Measurements from ENCODE around the gene ZNF771.
A peak's percentile ranks its signal among the peaks of the same experiment; 100 is the strongest.
"Not testable (repeated sequence)": the region's sequence is repeated elsewhere in the genome, so short reads cannot be mapped to it uniquely, and the experiment has no call there.

Gene ZNF771

DNA sequence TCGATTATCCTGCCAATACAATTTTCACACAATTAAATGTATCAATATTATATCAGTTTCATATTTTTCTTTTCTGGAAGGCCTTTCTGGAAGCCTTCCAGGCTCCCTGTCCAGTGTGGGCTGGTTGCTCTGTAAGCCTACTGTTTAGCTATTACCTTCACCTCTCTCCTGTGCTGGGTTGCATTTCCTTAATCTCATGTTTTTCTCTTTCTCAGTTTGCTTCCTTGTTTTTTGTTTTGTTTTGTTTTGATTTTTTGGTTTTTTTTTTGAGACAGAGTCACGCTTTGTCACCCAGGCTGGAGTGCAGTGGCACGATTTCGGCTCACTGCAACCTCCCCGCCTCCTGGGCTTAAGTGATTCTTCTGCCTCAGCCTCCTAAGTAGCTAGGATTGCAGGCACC is 31.4 kb downstream of the ZNF771 start:
- no peak for DNase-seq

GRCh38 chr16:30439720-30440348 is 32.4 kb downstream of the ZNF771 start:
- no peak for DNase-seq

GRCh38 chr16:30443631-30444030 is 36.2 kb downstream of the ZNF771 start:
- DNase-seq: no peak

DNA sequence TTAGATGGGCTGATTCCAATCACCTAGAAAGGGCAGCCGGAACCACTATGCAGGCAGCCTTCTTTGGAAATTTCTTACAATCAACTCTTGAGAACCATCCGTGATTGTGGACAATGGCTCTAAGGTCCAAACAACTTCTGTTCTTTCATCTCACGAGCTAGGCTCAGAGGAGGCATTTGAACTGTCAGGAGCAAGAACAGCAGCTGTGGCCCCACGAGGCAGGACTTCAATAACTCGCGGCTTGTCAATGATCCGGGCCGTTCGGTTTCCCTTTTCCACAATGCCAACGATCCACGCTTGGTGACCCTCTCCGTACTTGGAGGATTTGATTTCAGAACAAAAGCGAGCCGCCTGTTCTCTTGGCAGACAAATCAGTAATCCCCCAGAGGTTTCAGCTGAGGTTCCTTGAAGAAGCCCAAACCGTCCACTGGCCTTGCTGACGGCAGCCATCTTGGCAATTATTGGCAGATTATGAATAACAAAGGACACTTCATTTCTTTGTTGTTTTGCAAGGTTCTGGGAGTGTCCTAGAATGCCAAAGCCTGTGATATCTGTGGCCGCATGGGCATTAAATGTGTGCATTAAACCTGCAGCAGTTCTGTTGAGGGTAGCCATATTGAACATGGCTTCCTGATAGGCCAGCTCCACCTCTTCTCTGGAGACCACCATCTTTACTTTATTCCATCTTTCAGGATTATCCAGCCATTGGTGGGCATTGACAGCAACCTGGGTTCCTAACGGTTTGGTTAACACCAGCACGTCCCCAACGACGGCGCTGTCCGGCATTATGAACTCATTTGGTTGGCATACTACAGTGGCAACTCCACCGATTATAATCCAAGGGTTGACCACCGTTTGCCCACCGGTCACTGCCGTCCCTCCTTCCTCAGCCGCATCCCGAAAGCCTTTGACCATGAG is 37.1 kb downstream of the ZNF771 start:
- no peak for DNase-seq

GRCh38 chr16:30445149-30445407 is 37.7 kb downstream of the ZNF771 start:
- no peak for DNase-seq

GRCh38 chr16:30445408-30446202 is 38.2 kb downstream of the ZNF771 start, which contains the start of gene SEPHS2:
SEPHS2 (minus strand) TSS chr16:30445874; CDS start chr16:30445727, 147 bp downstream.
- peak; percentile 94 for DNase-seq

GRCh38 chr16:30446203-30446595 is 38.8 kb downstream of the ZNF771 start:
- DNase-seq: no peak

DNA sequence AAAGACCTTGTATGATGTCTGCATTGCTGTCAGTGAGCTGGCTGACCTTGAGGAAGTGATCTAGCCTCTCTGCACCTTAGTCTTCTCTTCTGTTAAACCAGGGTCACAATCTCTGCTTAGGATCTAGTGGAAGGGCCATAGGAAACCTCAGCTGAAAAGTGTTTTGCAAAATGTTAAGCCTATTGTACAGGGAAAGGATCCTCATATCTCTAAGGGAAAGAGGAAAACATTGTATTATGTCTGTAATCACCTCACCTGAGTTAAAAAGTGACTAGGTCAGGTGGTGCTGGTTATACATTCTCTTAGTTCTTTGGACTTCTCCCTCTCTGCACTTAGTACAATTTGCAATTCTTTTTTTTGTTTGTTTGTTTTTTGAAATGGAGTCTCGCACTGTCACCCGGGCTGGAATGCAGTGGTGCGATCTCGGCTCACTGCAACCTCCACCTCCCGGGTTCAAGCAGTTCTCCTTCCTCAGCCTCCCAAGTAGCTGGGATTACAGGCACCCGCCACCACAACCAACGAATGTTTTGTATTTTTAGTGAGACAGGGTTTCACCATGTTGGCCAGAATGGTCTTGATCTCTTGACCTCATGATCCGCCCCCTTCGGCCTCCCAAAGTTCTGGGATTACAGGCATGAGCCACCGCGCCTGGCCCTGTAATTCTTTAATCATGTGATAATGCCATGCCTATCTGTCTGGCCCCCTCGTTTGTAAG is 40.3 kb downstream of the ZNF771 start:
- no peak for DNase-seq

- DNase-seq: no peak
These were observed 41.7 kb downstream of the ZNF771 start for GRCh38 chr16:30449116-30449435.

DNA sequence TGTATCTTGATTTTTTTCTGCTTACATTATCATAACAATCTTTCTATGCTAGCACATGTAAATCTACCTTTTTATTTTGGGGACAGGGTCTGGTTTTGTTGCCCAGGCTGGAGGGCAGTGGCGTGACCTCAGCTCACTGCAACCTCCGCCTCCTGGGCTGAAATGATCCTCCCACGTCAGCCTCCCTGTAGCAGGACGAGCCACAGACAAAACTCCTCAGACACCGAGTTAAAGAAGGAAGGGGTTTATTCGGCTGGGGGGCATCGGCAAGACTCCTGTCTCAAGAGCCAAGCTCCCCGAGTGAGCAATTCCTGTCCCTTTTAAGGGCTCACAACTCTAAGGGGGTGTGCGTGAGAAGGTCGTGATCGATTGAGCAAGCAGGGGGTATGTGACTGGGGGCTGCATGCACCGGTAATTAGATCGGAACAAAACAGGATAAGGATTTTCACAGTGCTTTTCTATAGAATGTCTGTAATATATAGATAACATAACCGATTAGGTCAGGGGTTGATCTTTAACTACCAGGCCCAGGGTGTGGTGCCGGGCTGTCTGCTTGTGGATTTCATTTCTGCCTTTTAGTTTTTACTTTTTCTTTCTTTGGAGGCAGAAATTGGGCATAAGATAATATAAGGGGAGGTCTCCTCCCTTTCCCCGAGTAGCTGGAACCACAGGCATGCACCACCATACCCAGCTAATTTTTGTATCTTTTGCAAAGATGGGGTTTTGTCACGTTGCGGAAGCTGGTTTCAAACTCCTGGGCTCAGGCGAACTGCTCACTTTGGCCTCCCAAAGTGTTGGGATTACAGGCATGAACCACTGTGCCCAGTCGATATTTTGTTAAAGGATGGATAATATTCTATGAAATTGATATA is 45.5 kb downstream of the ZNF771 start:
- not testable (repeated sequence) for DNase-seq

DNA sequence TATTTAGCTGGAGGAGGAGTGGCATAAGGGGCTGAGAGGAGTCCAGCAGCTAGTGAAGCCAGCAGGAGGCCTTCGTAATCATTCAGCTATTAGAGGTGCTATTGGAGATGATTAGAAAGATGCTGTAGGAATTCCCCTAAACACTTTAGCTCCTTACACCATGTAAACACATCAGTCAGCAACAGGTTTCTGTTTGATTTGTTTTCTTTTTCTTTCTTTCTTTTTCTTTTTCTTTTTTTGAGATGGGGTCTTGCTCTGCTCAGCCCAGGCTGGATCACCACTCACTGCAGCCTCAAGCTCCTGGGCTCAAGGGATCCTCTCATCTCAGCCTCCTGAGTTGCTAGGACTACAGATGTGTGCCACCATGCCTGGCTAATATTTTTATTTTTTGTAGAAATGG is 48.9 kb downstream of the ZNF771 start:
- no peak for DNase-seq

DNA sequence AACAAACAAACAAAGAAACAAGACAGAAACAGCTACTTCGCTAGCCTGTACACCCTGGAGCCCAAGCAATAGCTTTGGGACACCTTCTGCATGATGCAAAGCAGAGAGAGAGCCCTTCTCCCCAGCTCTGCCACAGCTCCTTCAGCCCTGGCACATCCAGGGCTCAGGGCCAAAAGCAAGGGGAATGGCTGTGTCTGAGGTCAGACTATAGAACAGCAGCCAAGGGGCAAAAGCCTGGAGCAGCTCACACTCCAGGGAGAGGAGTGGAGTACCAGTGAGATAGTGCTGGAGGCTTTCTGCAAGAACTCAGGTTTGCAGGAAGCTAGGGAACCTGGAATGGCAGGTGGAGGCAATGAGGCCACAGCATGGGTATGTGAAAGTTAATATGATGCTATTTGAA is 49.9 kb downstream of the ZNF771 start:
- DNase-seq: no peak

GRCh38 chr16:30457743-30458560 is 50.5 kb downstream of the ZNF771 start:
- no peak for DNase-seq

GRCh38 chr16:30458561-30459394 is 51.4 kb downstream of the ZNF771 start:
- peak; percentile 74 for DNase-seq

GRCh38 chr16:30459456-30459855 is 52.0 kb downstream of the ZNF771 start:
- DNase-seq: no peak

DNA sequence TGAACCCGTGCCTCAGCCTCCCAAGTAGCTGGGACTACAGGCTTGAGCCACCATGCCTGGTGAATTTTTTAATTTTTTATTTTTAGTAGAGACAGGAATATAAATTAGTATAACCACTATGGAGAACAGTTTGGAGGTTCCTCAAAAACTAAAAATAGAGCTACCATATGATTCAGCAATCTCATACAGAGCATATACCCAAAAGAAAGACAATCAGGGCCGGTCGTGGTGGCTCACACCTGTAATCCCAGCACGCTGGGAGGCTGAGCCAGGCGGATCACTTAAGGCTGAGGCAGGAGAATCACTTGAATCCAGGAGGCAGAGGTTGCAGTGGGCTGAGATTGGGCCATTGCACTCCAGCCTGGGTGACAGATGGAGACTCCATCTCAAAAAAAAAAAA is 54.0 kb downstream of the ZNF771 start:
- not testable (repeated sequence) for DNase-seq

DNA sequence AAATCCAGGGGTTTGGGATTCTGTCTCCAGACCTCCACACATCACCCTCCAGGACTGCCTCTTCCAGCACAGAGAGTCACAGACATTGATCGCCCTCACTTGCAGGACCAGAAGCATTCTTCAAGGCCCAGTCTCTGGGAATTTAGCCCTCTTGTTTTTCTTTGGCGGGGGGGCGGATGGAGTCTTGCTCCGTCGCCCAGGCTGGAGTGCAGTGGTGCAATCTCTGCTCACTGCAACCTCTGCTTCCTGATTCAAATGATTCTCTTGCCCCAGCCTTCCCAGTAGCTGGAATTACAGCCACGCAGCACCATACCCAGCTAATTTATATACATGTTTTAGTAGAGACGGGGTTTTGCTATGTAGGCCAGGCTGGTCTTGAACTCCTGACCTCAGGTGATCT is 56.7 kb downstream of the ZNF771 start:
- no peak for DNase-seq
